Adrenal gland (tissue), 5 donors: ENCODE results near the gene ZNF700.

ENCODE experiments used
- POLR2A ChIP-seq, 2 donors: fragments of 450-650 bp; IDR thresholded peaks; one replicate each; pipeline ENCODE4 v1.6.1; 2017; ENCODE audit warnings: antibody characterized with exemption in 2 of 2, mild to moderate bottlenecking in 2 of 2, moderate library complexity in 1 of 2
- TF ChIP-seq, protein P1 (sequence below), 6 experiments: fragments of 450-650 bp in 4 of 6; fragments of 200-600 bp in 2 of 6; sonication (generic) in 1 of 6; IDR thresholded peaks; 1 replicate in 5 of 6; 2 replicates in 1 of 6; pipeline versions ENCODE4 v1.5.1 to v1.8.0; 2016 to 2021; ENCODE audit warnings: antibody characterized with exemption in 6 of 6, mild to moderate bottlenecking in 2 of 6, moderate library complexity in 1 of 6
- donor health status: DM: no; HTN: no; CAD: no.

DNA sequence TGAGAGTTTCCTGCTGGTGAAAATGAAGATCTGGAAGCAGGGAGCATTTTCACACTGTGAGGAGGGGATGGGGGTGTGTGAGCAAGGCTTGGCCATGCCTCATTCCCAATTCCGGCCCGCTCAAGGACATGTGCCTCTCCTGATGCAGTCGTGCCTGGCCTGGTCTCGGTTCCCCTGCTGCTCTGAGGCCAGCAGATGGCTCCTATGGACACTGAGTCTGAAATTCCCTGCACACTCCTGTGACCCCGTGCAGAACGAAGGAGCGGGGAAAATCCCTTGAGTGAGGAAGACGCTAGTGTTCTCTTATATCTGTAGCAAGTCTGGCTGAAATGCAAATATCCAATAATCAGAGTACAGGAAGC lies 39.6 kb downstream of the ZNF700 start:
- TF ChIP-seq, protein P1, sequence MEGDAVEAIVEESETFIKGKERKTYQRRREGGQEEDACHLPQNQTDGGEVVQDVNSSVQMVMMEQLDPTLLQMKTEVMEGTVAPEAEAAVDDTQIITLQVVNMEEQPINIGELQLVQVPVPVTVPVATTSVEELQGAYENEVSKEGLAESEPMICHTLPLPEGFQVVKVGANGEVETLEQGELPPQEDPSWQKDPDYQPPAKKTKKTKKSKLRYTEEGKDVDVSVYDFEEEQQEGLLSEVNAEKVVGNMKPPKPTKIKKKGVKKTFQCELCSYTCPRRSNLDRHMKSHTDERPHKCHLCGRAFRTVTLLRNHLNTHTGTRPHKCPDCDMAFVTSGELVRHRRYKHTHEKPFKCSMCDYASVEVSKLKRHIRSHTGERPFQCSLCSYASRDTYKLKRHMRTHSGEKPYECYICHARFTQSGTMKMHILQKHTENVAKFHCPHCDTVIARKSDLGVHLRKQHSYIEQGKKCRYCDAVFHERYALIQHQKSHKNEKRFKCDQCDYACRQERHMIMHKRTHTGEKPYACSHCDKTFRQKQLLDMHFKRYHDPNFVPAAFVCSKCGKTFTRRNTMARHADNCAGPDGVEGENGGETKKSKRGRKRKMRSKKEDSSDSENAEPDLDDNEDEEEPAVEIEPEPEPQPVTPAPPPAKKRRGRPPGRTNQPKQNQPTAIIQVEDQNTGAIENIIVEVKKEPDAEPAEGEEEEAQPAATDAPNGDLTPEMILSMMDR (IDR thresholded peaks at IDR 0.05), result peak in 3 of 6 experiments; percentile 29 to 40 (median 32)
- no peak for TF ChIP-seq POLR2A (IDR thresholded peaks at IDR 0.05)
